SK-N-SH (cell line): Measurements from ENCODE around the gene CLIC4. TPM values are rescaled to one million over a fixed set of nuclear protein-coding genes. Genes with fewer than 3 reads are reported as not detected.

Source experiments
- CTCF ChIA-PET: fragments of 300-600, 350-600 bp; formaldehyde crosslinking; extraction: SDS; loops from one replicate; lab custom pipeline; 2021; lab: Yijun Ruan, JAX
- POLR2A ChIA-PET: fragments of 350-600 bp; sonication (Branson Sonifier 250); formaldehyde crosslinking; extraction: SDS; loops from one replicate; lab custom pipeline; 2020; ENCODE audit warnings: antibody characterized with exemption, inconsistent platforms; lab: Yijun Ruan, JAX
- DNase-seq: peaks from one replicate; pipeline ENCODE4 v3.0.0; 2012
- H2AFZ ChIP-seq: fragments of 200-600 bp; sonication (generic); 2 replicates; pipeline ENCODE4 v1.8.1; 2016; ENCODE audit warnings: antibody characterized with exemption, mild to moderate bottlenecking, low read depth
- H3F3A ChIP-seq: fragments of 200-600 bp; sonication (generic); replicated peaks from 2 replicates; pipeline ENCODE3; 2016; ENCODE audit warnings: antibody characterized with exemption, mild to moderate bottlenecking; ENCODE audit not compliant: insufficient read depth
- H3K27ac ChIP-seq, 2 experiments: fragments of 200-500 bp in 1 of 2; fragments of 200-600 bp in 1 of 2; sonication (Bioruptor generic) in 1 of 2; sonication (generic), shearing (Covaris generic) in 1 of 2; 2 replicates each; pipeline versions ENCODE4 v1.5.1 to v1.6.1; 2014 to 2016; ENCODE audit warnings: low read depth in 2 of 2, inconsistent platforms in 1 of 2, low read length in 1 of 2, mild to moderate bottlenecking in 1 of 2, mixed read lengths in 1 of 2
- H3K27me3 ChIP-seq: fragments of 200-600 bp; sonication (generic), shearing (Covaris generic); 2 replicates; pipeline ENCODE4 v1.6.1; 2016; ENCODE audit warnings: mixed run types; ENCODE audit not compliant: insufficient read depth
- H3K36me3 ChIP-seq, 2 experiments: fragments of 200-500 bp in 1 of 2; fragments of 200-600 bp in 1 of 2; sonication (Bioruptor generic) in 1 of 2; sonication (generic) in 1 of 2; replicated peaks in 1 of 2; 2 replicates each; pipeline versions ENCODE3 to v1.5.1; 2014 to 2016; ENCODE audit warnings: low read length in 1 of 2, mild to moderate bottlenecking in 1 of 2; ENCODE audit not compliant: insufficient read depth in 2 of 2, control insufficient read depth in 1 of 2
- H3K4me1 ChIP-seq, 2 experiments: fragments of 200-500 bp in 1 of 2; fragments of 200-600 bp in 1 of 2; sonication (Bioruptor generic) in 1 of 2; sonication (generic), shearing (Covaris generic) in 1 of 2; 2 replicates each; pipeline versions ENCODE4 v1.5.1 to v1.6.1; 2014 to 2016; ENCODE audit warnings: low read depth in 1 of 2, low read length in 1 of 2, mixed run types in 1 of 2; ENCODE audit not compliant: insufficient read depth in 2 of 2, control insufficient read depth in 1 of 2
- H3K4me2 ChIP-seq: fragments of 200-600 bp; sonication (generic), shearing (Covaris generic); 2 replicates; pipeline ENCODE4 v1.6.1; 2017; ENCODE audit warnings: mixed run types
- H3K4me3 ChIP-seq, 2 experiments: fragments of 200-500 bp in 1 of 2; fragments of 200-600 bp in 1 of 2; sonication (Bioruptor generic) in 1 of 2; sonication (generic), shearing (Covaris generic) in 1 of 2; 2 replicates each; pipeline versions ENCODE4 v1.5.1 to v1.8.1; 2014 to 2016; ENCODE audit warnings: low read depth in 2 of 2, inconsistent platforms in 1 of 2, low read length in 1 of 2, mild to moderate bottlenecking in 1 of 2, mixed read lengths in 1 of 2, moderate library complexity in 1 of 2
- H3K79me2 ChIP-seq: fragments of 200-600 bp; sonication (generic); 2 replicates; pipeline ENCODE4 v1.8.1; 2017; ENCODE audit warnings: mild to moderate bottlenecking; ENCODE audit not compliant: insufficient read depth
- H3K9ac ChIP-seq: fragments of 200-600 bp; sonication (generic); 2 replicates; pipeline ENCODE4 v1.6.1; 2017; ENCODE audit warnings: mixed run types
- H3K9me2 ChIP-seq: fragments of 200-600 bp; sonication (generic); 2 replicates; pipeline ENCODE4 v1.6.1; 2017; ENCODE audit warnings: mixed run types
- H3K9me3 ChIP-seq: fragments of 200-600 bp; sonication (generic); 2 replicates; pipeline ENCODE4 v1.6.1; 2017; ENCODE audit warnings: mixed run types, mild to moderate bottlenecking, moderate library complexity
- H4K20me1 ChIP-seq: fragments of 200-600 bp; sonication (generic); 2 replicates; pipeline ENCODE4 v1.6.1; 2017; ENCODE audit warnings: mild to moderate bottlenecking, mixed run types; ENCODE audit not compliant: insufficient read depth
- ELF1 ChIP-seq: IDR thresholded peaks from 2 replicates; pipeline ENCODE4 v1.4.0; 2012
- EP300 ChIP-seq, 2 experiments: IDR thresholded peaks; 2 replicates each; pipeline versions ENCODE4 v1.4.0 to v1.6.1; 2012; ENCODE audit warnings: borderline replicate concordance in 1 of 2, low read depth in 1 of 2, low read length in 1 of 2
- EZH2phosphoT487 ChIP-seq: fragments of 200-600 bp; sonication (generic); IDR thresholded peaks from 2 replicates; pipeline ENCODE4 v1.6.1; 2017; ENCODE audit warnings: low read depth, mixed run types, mild to moderate bottlenecking, antibody characterized with exemption, moderate library complexity, borderline replicate concordance
- FOXJ3 ChIP-seq: sonication (generic); formaldehyde crosslinking; IDR thresholded peaks from 2 replicates; pipeline ENCODE4 v1.5.1; 2020; ENCODE audit warnings: mild to moderate bottlenecking, missing genetic modification reagents
- FOXM1 ChIP-seq: IDR thresholded peaks from 2 replicates; pipeline ENCODE4 v1.4.0; 2012; ENCODE audit warnings: low read depth, mild to moderate bottlenecking
- GABPA ChIP-seq: IDR thresholded peaks from 2 replicates; pipeline ENCODE4 v1.4.0; 2012; ENCODE audit warnings: low read depth, mild to moderate bottlenecking
- GATA2 ChIP-seq: sonication (generic); formaldehyde crosslinking; IDR thresholded peaks from 2 replicates; pipeline ENCODE4 v1.5.0; 2020; ENCODE audit warnings: mild to moderate bottlenecking, missing genetic modification reagents
- JUND ChIP-seq: IDR thresholded peaks from 2 replicates; pipeline ENCODE4 v1.4.0; 2012
- MEF2A ChIP-seq: IDR thresholded peaks from 2 replicates; pipeline ENCODE4 v1.4.0; 2012; ENCODE audit warnings: low read depth, borderline replicate concordance
- NFIC ChIP-seq: IDR thresholded peaks from 2 replicates; pipeline ENCODE4 v1.4.0; 2012; ENCODE audit warnings: borderline replicate concordance
- PBX3 ChIP-seq: IDR thresholded peaks from 2 replicates; pipeline ENCODE4; 2012
- POLR2AphosphoS5 ChIP-seq: IDR thresholded peaks from 2 replicates; pipeline ENCODE4 v1.6.1; 2012; ENCODE audit warnings: low read depth, low read length
- RAD21 ChIP-seq: IDR thresholded peaks from 2 replicates; pipeline ENCODE4 v1.6.1; 2012; ENCODE audit warnings: mild to moderate bottlenecking, low read length
- RCOR1 ChIP-seq: fragments of 150-350 bp; IDR thresholded peaks from 2 replicates; pipeline ENCODE4 v1.6.1; 2017; ENCODE audit warnings: antibody characterized with exemption, low read length
- RFX5 ChIP-seq: IDR thresholded peaks from 2 replicates; pipeline ENCODE4 v1.6.1; 2012; ENCODE audit warnings: mild to moderate bottlenecking, improper control_type of control experiment, low read length
- RXRA ChIP-seq: IDR thresholded peaks from 2 replicates; pipeline ENCODE4 v1.4.0; 2012; ENCODE audit warnings: low read depth, mild to moderate bottlenecking, borderline replicate concordance
- SIN3A ChIP-seq: IDR thresholded peaks from 2 replicates; pipeline ENCODE4 v1.6.1; 2012; ENCODE audit warnings: low read depth, mild to moderate bottlenecking, low read length, moderate library complexity, borderline replicate concordance
- TAF1 ChIP-seq: IDR thresholded peaks from 2 replicates; pipeline ENCODE4 v1.6.1; 2012; ENCODE audit warnings: low read depth, mild to moderate bottlenecking, low read length, moderate library complexity, borderline replicate concordance
- TCF12 ChIP-seq: IDR thresholded peaks from 2 replicates; pipeline ENCODE4 v1.4.0; 2012
- TEAD4 ChIP-seq: IDR thresholded peaks from 2 replicates; pipeline ENCODE4 v1.4.0; 2012; ENCODE audit warnings: mild to moderate bottlenecking, borderline replicate concordance; ENCODE audit not compliant: insufficient read depth
- USF2 ChIP-seq: fragments of 150-350 bp; IDR thresholded peaks from 2 replicates; pipeline ENCODE4 v1.6.1; 2017; ENCODE audit warnings: antibody characterized with exemption, low read length, low read depth, borderline replicate concordance
- YY1 ChIP-seq: IDR thresholded peaks from 2 replicates; pipeline ENCODE4 v1.4.0; 2012; ENCODE audit warnings: low read depth, mild to moderate bottlenecking
- WGBS: methylation state at CpG from one replicate; pipeline ENCODE4 v1.1.6; 2017; ENCODE audit warnings: low lambda C conversion rate; 5-methylcytosine and 5-hydroxymethylcytosine counted together
- polyA plus RNA-seq, 3 experiments: library from polyadenylated mRNA; depleted of rRNA; stranded (reverse); fragments of >200 nt; gene quantifications; 2 replicates each; pipeline ENCODE4 v1.2.3, GENCODE V29; 2012
- TF ChIP-seq, protein P1 (sequence below): IDR thresholded peaks from 2 replicates; pipeline ENCODE4 v1.4.0; 2012; ENCODE audit warnings: low read depth, borderline replicate concordance
- TF ChIP-seq, protein P2 (sequence below): fragments of 200-600 bp; sonication (generic); IDR thresholded peaks from 2 replicates; pipeline ENCODE4 v1.6.1; 2017; ENCODE audit warnings: antibody characterized with exemption, mild to moderate bottlenecking, moderate library complexity
- TF ChIP-seq, protein P3 (sequence below): fragments of 150-350 bp; IDR thresholded peaks from 2 replicates; pipeline ENCODE4 v1.6.1; 2016; ENCODE audit warnings: mild to moderate bottlenecking, low read depth, low read length
- TF ChIP-seq, protein P4 (sequence below): IDR thresholded peaks from 2 replicates; pipeline ENCODE4 v1.4.0; 2012; ENCODE audit warnings: low read depth

Gene CLIC4
- polyA plus RNA-seq (2012; rRNA removed) = 66.4 and 84.4 TPM in 2 replicates
- 98.5 and 106 TPM in 2 replicates for polyA plus RNA-seq (2012; cell fraction: cytosol; rRNA removed)
- polyA plus RNA-seq (2012; cell fraction: nucleus; rRNA removed) = 29.1 and 46.8 TPM in 2 replicates

DNA sequence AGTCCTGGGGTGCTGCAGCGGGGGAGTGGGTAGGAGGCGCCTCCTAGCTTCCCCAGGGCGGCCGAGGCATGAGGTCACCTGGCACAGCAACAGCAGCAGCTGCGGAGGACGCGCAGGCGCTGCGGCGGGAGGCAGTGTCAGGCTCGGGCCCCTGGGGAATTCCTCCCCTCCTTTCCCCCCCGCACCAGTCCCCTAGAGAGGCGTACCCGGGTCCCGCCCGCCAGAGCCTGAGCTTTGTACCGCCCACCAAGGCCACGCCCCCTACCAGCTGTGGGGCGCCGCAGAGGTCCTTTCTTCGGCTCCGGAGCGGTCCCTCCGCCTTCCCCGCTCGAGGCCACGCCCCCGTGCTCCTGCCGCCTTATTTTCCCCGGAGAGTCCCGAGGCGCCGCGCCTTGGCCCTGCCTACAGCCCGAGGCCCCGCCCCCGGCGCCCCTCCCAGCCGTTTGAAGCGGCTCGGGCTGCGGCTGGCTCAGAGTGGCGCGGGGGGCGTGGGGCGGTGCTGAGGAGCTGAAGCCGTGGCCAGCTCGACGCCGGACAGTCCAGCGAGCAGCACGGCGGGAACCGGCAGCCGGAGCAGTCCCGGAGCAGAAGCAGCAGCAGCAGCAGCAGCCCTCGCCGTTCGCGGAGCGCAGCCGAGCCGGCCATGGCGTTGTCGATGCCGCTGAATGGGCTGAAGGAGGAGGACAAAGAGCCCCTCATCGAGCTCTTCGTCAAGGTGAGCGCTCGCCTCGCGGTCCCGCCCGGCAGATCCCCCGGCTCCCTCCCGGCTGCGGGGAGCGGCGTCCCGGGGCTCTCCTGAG lies at the start of gene CLIC4:
Gene CLIC4, plus strand, starts transcription at position 537 of the 800 bp plus-strand sequence. Its CDS starts 107 bp downstream, at position 644.
- Histone ChIP-seq H3K4me2 (peak within 1 kb of the TSS; percentile 70), H3K9me3 (no peaks in the 10 kb centered on the region), H3K9me2 (no peaks in the 10 kb centered on the region), H3K4me1 (peaks cover 10 to 21% of the 10 kb centered on the region in 2 experiments; a peak in 2 of 4 replicates), H3K27ac (peak within 1 kb of the TSS; percentile 79 to 85), H3K79me2 (peaks cover 48% of the 10 kb centered on the region), H3K4me3 (peak within 1 kb of the TSS; percentile 70 to 88), H3F3A (peaks cover 19% of the 10 kb centered on the region), H2AFZ (no peak within 1 kb of the TSS), H3K27me3 (no peaks in the 10 kb centered on the region), H3K36me3 (peaks cover 0 to 2% of the 10 kb centered on the region in 2 experiments), H4K20me1 (peaks cover 29% of the 10 kb centered on the region), H3K9ac (peak within 1 kb of the TSS; percentile 92)
- CTCF ChIA-PET = interaction anchor here (0.6 to 3.4 kb wide), 10 partner anchors 9 to 105 kb away, joined by 3 to 31 read pairs (median 6); no protein-coding TSS in a partner anchor
- POLR2A ChIA-PET = interaction anchor here (0.5 to 2.4 kb wide), 9 partner anchors 9 to 494 kb away, joined by 3 to 14 read pairs (median 3); no protein-coding TSS in a partner anchor
- peak; percentile 97 for DNase-seq
- 0% methylated on average over 4 of the region's 80 CpGs for WGBS
- TF ChIP-seq TAF1 (peak; percentile 99), USF2 (no peak), YY1 (no peak), RAD21 (peak; percentile 39), RFX5 (peak; percentile 25; the same call in 1 of the 2 replicates), SIN3A (peak; percentile 76; the same call in 1 of the 2 replicates), TCF12 (peak; percentile 70), MEF2A (no peak), EZH2phosphoT487 (no peak), NFIC (peak; percentile 74), TEAD4 (peak; percentile 42; the same call in 1 of the 2 replicates), RCOR1 (0 out of 2 replicates have a peak, but pooled peaks have one; percentile 46), POLR2AphosphoS5 (peak; percentile 98), FOXJ3 (0 out of 2 replicates have a peak, but pooled peaks have one; percentile 27), GATA2 (CRISPR knock-in tag) (no peak), PBX3 (no peak; the same call in 1 of the 2 replicates), RXRA (no peak), JUND (no peak), GABPA (no peak), FOXM1 (no peak), ELF1 (no peak), EP300 (IDR thresholded peaks at IDR 0.05; ENCODE audit: borderline replicate concordance in 1 of 2, low read depth in 1 of 2, low read length in 1 of 2) (peak in 1 of 2 experiments; percentile 72; a peak in 1 of 4 replicates)
- TF ChIP-seq, protein P1, sequence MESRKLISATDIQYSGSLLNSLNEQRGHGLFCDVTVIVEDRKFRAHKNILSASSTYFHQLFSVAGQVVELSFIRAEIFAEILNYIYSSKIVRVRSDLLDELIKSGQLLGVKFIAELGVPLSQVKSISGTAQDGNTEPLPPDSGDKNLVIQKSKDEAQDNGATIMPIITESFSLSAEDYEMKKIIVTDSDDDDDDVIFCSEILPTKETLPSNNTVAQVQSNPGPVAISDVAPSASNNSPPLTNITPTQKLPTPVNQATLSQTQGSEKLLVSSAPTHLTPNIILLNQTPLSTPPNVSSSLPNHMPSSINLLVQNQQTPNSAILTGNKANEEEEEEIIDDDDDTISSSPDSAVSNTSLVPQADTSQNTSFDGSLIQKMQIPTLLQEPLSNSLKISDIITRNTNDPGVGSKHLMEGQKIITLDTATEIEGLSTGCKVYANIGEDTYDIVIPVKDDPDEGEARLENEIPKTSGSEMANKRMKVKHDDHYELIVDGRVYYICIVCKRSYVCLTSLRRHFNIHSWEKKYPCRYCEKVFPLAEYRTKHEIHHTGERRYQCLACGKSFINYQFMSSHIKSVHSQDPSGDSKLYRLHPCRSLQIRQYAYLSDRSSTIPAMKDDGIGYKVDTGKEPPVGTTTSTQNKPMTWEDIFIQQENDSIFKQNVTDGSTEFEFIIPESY = no peak
- TF ChIP-seq, protein P2, sequence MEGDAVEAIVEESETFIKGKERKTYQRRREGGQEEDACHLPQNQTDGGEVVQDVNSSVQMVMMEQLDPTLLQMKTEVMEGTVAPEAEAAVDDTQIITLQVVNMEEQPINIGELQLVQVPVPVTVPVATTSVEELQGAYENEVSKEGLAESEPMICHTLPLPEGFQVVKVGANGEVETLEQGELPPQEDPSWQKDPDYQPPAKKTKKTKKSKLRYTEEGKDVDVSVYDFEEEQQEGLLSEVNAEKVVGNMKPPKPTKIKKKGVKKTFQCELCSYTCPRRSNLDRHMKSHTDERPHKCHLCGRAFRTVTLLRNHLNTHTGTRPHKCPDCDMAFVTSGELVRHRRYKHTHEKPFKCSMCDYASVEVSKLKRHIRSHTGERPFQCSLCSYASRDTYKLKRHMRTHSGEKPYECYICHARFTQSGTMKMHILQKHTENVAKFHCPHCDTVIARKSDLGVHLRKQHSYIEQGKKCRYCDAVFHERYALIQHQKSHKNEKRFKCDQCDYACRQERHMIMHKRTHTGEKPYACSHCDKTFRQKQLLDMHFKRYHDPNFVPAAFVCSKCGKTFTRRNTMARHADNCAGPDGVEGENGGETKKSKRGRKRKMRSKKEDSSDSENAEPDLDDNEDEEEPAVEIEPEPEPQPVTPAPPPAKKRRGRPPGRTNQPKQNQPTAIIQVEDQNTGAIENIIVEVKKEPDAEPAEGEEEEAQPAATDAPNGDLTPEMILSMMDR = no peak
- TF ChIP-seq, protein P3, sequence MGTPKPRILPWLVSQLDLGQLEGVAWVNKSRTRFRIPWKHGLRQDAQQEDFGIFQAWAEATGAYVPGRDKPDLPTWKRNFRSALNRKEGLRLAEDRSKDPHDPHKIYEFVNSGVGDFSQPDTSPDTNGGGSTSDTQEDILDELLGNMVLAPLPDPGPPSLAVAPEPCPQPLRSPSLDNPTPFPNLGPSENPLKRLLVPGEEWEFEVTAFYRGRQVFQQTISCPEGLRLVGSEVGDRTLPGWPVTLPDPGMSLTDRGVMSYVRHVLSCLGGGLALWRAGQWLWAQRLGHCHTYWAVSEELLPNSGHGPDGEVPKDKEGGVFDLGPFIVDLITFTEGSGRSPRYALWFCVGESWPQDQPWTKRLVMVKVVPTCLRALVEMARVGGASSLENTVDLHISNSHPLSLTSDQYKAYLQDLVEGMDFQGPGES = no peak
- TF ChIP-seq, protein P4, sequence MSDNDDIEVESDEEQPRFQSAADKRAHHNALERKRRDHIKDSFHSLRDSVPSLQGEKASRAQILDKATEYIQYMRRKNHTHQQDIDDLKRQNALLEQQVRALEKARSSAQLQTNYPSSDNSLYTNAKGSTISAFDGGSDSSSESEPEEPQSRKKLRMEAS = peak; percentile 50
